GM19395 (cell line): ENCODE results near the gene CD84.
"Not testable (repeated sequence)": the region's sequence is repeated elsewhere in the genome, so short reads cannot be mapped to it uniquely, and the experiment has no call there.

Source experiments
- ATAC-seq: cut with Tn5 transposase; IDR thresholded peaks from one replicate; pipeline ENCODE4 v1.9.1; 2021; ENCODE audit warnings: mild to moderate bottlenecking, moderate library complexity; ENCODE audit not compliant: unreplicated experiment

Gene CD84

DNA sequence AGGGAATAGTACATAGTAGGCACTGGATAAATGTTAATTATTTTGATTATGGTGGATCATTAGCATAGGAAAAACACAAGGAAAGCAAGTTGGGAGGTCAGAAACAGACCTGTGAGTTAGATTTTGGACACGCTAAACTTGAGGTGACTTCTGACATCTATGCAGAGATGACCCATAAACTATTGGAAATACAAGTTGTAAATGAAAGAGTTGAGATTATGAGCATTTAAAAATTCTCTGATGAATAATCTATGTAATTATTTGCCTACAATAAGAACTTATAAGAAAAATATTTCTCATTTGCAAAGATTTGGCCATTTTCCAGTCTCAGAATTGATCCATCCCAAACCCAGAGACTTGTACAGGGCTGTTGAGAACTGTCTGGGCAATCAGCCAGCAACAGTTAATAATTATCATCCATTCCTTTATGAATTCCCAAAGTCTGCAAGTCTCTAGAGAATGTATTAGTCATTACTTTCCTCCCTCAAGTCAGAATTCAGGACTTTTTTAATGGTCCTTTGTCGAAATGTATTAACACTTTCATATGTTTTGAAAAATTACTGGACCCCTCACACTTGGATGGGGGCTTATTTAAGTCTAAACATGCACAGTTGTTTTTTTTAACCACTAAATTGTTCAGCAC is 36.9 kb downstream of the CD84 start:
- ATAC-seq = no peak

DNA sequence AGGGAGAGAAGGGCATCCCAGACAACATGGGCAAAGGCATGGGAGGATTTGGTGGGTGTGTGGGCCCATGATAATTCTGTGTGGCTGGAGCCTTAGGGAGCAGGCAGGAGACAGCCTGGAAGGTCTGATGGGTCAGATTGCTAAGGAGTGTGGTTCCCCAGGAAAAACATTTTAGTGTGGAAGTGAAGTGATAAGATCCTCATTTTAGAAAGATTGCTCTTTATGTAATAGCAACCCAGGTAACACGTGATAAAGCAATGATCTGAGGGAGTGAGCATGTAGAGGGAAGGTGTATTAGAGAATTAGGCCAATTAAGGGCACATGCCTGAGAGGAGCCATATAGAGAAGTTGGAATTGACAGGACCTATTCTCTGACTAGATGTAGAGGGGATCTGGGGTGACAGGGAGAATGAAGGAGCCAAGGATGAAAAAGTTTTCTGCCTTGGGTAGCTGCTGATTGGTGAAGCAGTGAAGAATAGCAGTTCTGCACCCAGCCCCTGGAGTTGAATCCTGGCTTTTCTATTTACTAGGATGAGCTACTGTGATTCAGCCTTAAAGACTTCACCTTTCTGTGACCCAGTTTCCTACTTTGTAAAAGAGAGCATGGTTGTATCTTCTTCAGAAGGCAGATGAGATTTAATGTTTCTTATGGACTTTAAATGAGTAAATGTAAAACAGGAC is 37.5 kb downstream of the CD84 start:
- no peak for ATAC-seq

- no peak for ATAC-seq
These were observed 38.5 kb downstream of the CD84 start for GRCh38 chr1:160540859-160541233.

- peak; percentile 95 for ATAC-seq
These were observed 39.1 kb downstream of the CD84 start for GRCh38 chr1:160539990-160540858.

DNA sequence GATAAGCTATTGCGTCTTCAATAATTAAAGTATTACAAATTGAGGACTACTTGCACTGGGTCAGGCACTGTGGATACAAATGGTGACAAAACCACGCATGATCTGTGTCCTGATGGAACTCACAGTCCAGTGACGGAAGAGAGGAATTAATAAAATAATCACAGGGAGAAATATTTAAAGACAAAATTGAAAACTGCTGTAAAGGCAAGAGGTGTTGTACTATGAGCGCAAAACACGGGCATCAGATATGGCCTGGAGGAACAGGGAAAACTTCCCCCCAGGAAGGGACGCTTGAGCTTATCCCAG is 39.7 kb downstream of the CD84 start:
- ATAC-seq = no peak

DNA sequence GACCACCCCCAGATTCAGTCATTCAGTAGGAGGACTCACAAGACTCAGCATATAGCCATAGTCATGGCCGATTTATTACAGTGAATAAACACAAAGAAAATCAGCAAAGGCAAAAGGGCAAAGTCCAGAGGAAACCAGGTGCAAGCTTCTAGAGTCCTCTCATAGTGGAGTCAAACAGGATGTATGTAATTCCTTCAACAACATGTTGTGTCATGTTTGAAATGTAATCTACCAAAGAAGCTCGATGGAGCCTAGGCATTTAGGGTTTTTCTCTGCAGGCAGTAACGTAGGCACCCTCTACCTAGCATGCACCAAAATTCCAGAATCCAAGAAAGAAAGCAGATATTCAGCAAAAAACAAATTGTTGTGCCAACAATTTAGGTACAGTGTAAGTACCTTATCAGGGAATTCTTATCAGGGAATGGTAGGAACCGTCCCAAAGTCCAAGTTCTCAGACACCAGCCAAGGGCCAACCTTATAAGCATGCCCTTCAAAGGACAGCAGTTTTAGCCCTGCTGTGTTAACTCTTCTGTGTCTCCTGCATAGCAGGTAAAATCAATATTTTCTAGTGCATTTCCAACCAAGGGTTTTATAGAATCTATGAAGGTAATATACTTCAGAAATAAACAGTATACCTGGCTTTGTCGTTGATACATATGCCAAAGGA is 40.2 kb downstream of the CD84 start:
- no peak for ATAC-seq

DNA sequence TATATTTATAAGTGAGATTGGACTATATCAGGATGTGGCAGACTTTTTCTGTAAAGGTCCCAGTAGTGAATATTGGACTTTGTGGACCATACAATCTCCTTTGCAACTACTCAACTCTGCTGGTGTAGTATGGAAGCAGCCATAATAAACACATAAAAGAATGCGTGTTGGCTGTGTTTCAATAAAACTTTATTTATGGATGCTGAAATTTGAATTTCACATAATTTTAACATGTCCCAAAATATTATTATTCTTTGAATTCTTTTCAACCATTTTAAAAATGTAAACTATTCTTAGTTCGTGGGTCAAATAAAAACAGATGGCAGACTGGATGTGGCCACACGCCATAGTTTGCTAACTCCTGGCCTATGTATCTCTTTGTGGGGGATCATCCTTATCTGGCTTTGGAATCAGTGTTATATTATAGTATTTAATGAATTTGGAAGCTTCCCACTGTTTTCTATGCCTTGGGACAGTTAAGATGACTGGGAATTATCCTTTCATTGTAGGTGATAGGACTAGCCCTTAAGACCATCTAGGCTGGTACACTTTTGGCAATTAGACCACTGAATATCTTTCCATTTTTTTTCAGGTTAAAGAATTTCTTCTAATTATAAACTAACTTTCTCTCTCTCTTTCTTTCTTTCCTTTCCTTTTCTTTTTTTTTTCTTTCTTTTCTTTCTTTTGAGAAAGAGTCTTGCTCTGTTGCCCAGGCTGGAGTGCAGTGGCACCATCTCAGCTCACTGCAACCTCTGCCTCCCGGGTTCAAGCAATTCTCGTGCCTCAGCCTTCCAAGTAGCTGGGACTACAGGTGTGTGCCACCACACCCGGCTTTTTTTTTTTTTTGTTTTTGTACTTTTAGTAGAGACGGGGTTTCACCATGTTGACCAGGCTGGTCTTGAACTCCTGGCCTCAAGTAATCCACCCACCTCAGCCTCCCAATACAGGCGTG is 41.3 kb downstream of the CD84 start:
- no peak for ATAC-seq

DNA sequence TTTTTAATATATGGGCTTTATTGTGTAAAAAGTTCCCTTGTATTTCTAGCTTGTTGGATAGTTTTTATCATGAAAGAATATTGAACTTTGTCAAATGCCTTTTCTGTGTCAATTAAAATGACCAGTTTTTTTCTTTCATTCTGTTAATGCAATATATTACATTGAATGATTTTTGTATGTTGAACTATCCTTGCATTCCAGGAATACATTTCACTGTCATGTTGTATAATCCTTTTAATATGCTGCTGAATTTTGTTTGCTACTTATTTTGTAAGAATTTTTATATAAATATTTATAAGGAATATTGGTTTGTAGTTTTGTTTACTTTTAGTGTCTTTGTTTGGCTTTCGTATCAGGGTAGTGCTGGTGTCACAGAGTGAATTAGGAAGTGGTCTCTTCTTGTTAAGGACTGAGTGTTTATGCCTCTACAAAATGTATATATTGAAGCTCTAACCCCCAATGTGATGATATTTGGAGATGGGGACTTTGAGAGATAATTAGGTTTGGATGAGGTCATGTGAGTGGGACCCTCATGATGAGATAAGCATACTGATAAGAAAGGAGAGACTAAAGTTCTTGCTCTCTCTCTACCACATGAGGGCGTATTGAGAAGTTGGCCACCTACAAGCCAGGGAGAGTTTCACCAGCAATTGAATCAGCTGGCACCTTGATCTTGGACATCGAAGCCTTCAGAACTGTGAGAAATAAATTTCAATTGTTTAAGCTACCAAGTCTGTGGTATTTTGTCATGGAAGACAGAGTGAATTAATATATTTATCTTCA is 44.3 kb downstream of the CD84 start:
- ATAC-seq = no peak

DNA sequence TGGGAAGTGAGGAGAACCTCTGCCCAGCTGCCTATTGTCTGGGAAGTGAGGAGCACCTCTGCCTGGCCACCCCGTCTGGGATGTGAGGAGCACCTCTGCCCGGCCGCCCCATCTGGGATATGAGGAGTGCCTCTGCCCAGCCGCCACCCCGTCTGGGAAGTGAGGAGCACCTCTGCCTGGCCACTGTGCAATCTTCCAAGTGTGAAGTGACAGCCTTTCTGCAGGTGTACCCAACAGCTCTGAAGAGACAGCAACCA is 46.8 kb downstream of the CD84 start:
- not testable (repeated sequence) for ATAC-seq

DNA sequence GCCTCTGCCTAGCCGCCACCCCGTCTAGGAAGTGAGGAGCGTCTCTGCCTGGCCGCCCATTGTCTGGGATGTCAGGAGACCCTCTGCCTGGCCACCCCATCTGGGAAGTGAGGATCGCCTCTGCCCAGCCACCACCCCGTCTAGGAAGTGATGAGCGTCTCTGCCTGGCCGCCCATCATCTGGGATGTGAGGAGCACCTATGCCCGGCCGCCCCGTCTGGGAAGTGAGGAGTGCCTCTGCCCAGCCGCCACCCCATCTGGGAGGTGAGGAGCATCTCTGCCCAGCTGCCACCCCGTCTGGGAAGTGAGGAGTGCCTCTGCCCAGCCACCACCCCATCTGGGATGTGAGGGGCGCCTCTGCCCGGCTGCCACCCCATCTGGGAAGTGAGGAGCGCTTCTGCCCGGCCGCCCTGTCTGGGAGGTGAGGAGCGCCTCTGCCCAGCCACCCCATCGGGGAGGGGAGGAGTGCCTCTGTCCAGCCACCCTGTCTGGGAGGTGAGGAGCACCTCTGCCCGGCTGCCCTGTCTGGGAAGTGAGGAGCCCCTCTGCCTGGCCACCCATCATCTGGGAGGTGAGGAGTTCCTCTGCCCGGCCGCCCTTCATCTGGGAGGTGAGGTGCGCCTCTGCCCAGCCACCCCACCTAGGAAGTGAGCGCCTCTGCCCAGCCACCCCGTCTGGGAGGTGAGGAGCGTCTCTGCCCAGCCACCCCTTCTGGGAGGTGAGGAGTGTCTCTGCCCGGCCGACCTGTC is 47.3 kb downstream of the CD84 start:
- not testable (repeated sequence) for ATAC-seq

GRCh38 chr1:160529401-160529952 is 49.8 kb downstream of the CD84 start:
- ATAC-seq = not testable (repeated sequence)

DNA sequence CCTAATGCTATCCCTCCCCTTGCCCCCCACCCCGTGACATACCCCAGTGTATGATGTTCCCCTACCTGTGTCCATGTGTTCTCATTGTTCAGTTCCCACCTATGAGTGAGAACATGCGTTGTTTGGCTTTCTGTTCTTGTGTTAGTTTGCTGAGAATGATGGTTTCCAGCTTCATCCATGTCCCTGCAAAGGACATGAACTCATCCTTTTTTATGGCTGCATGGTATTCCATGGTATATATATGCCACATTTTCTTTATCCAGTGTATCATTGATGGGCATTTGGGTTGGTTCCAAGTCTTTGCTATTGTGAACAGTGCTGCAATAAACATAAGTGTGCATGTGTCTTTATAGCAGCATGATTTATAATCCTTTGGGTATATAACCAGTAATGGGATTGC is 55.5 kb downstream of the CD84 start:
- not testable (repeated sequence) for ATAC-seq

DNA sequence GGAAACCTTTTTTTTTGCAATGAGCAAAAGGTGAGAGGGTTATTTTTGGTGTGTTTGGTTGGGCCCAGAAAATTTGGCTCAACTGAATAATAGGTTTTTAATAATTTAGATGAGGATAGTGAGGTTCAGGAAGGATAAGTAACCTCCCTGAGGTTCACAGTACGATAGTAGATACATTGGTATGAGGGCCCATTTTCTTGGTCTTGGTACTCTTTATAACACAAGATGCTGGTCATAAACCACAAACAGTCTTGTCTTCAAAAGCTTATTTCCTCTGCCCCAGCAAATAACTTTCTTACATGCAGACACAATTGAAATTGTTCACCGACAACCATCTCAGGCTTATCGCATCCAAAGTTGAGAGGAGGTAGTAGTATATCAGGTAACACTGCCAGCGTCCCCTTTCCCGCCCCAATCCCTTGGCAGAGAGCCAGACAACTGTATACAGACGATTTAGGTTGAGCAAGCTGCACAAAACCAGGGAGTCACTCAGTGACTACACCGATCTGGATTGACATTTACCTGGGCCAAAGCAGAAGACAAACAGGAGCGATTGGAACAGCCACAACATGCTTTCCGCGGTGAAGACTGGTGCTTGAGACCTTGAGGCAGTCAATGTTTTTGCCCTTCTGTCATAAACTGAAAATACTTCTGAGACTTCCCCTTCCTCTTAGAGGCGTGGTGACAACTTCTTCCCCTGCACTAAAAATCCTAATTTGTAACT is 56.5 kb downstream of the CD84 start, which contains the start of gene SLAMF6:
Gene SLAMF6 (minus strand): TSS at position 634 of the 724 bp plus-strand sequence. CDS start 63 bp downstream, at position 571.
- peak; percentile 64 for ATAC-seq

DNA sequence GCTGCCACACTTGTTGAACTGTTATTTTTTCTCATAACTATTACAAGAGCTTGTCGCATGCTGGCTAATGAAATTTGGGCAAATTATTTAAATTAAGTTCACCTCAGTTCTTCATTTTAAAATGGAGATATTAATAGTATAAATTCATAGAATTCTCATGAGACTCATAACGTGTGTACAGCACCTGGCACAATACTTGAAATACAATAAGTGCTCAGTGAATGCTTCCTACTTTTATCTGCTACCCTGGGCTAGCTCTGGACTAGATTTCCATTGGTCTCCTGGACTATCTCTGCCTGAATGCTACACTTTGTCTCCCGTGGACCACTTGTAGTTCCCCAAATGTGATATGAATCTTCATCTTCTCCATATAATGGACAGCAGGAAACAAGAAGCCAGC is 57.2 kb downstream of the CD84 start:
- ATAC-seq = peak; percentile 10

DNA sequence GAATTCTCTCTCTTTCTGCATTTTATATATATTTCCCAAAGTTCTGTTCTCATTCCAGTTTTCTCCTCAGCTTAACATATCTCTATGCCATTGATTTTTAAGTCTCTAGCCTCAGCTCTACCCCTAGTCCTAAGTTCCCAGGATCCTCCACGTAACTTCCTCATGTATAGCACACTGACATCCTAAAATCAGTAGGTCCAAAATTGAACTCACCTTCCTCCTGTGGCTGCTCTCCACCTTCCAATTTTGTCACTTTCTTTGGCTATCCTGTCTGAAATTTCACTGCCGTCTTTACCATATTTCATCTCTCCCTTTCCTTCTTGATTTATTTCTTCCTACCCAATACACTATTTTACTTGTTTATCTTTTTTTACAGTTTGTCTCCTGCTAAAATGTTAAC is 57.7 kb downstream of the CD84 start:
- ATAC-seq = no peak

- ATAC-seq = peak; percentile 42
These were observed 58.3 kb downstream of the CD84 start for GRCh38 chr1:160520999-160521398.

DNA sequence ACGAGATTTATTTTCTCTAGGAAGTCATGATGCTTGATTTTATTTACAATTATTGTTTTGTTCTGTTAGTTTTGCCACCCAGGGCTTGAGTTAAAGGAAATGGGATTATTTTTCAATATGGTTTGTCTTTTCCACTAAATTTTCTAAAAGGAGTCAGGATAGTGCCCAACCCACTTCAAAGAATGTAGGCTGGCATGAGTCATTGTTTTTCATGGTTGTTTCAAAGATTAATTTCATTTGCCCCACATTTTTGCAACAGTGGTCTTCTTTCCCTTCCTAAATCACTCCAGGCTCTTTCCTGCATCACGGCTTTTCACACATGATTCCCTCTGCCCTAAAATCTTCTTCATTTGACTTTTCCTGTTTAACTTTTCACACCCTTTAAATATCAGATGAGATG is 58.7 kb downstream of the CD84 start:
- no peak for ATAC-seq
